Measurements from ENCODE around the gene RAD23A.
"Not testable (repeated sequence)": the region's sequence is repeated elsewhere in the genome, so short reads cannot be mapped to it uniquely, and the experiment has no call there.

Gene RAD23A

GRCh38 chr19:12955996-12956395 lies 10.3 kb downstream of the RAD23A start:
- DNase-seq, result no peak

DNA sequence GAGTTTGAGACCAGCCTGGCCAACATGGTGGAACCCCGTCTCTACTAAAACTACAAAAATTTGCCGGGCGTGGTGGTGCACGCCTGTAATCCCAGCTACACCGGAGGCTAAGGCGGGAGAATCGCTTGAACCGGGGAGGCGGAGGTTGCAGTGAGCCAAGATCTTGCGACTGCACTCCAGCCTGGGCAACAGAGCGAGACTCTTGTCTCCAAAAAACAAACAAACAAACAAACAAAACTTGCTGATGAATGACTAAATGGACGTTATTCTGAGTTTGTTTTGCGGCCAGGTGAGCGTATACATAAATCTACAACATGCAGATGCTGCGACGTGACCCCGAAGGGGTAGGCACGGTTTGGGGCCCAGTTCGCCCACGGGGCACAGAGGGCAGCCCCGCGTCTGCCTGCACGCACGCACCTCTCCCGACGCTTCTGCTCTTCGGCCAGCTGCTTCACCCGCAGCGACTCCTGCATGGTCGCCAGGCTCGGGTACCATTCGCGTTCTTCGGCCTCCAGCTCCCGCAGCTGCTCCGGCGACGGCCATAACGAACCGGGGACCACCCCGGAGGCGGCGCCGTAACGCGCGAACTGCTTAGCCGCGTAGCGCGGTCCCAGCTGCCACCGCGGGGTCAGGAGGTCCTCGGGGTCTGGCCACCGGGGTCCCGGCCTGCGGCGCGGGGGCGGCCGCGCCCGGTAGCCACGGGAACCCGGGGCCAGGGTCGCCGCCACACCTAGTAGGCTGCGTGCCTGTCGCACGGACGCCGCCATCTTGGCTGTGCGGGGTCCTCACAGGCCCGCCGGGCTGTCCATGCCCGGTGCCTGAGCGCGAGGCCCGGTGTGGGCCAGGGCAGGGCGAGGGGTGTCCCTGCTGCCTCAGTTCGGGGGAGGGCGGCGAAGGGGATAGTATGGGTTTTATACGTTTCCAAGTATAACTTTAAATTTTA lies 11.1 kb downstream of the RAD23A start, which contains the start of gene GADD45GIP1:
TSS of gene GADD45GIP1 (minus strand) at position 778 of the 943 bp plus-strand sequence. CDS start at position 767, 11 bp downstream.
- peak; percentile 56 for DNase-seq

DNA sequence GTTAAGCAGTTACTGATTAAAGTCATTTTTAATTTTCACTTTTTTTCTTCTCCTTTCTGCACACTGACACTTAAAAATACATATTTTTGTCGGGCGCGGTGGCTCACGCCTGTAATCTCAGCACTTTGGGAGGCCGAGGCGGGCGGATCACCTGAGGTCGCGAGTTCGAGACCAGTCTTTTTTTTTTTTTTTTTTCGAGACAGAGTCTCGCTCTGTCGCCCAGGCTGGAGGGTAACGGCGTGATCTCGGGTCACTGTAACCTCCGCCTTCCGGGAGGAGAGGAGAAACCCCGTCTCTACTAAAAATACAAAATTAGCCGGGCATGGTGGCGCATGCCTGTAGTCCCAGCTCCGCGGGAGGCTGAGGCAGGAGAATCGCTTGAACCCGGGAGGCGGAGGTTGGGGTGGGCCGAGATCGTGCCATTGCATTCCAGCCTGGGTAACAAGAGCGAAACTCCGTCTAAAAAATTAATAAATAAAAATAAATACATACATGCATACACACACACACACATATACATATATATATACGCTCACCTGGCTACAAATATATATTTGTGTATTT lies 11.8 kb downstream of the RAD23A start:
- DNase-seq, result not testable (repeated sequence)

GRCh38 chr19:12959481-12959880 lies 13.8 kb downstream of the RAD23A start:
- no peak for DNase-seq

- peak; percentile 72 for DNase-seq
These were observed 19.6 kb downstream of the RAD23A start for GRCh38 chr19:12965017-12965811.

DNA sequence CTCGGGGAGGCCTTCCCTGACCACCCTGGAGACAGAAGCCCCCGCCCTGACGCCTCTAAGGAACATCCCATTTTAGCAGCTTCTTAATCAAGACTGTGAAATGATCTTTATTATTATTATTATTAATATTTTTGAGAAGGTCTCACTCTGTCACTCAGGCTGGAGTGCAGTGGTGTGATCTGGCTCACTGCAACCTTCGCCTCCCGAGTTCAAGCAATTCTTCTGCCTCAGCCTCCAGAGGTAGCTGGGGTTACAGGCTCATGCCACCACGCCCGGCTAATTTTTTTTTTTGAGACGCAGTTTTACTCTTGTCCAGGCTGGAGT lies 20.1 kb downstream of the RAD23A start:
- DNase-seq, result no peak

DNA sequence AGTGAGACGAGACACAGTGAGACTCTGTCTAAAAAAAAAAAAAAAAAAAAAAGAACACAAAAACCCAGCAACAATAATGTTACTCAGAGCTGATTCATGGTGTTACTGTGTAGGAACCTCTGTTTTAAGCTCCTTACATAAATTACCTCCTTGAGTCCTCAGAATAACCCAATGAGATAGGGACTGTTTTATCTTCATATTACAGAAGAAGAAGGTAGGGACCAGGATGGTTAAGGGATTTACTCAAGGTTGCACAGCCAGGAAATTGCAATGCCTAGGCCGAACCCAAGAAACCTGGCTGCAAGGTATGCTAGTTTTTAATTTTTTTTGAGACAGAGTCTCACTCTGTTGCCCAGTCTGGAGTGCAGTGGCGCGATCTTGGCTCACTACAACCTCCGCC lies 22.2 kb downstream of the RAD23A start:
- no peak for DNase-seq

DNA sequence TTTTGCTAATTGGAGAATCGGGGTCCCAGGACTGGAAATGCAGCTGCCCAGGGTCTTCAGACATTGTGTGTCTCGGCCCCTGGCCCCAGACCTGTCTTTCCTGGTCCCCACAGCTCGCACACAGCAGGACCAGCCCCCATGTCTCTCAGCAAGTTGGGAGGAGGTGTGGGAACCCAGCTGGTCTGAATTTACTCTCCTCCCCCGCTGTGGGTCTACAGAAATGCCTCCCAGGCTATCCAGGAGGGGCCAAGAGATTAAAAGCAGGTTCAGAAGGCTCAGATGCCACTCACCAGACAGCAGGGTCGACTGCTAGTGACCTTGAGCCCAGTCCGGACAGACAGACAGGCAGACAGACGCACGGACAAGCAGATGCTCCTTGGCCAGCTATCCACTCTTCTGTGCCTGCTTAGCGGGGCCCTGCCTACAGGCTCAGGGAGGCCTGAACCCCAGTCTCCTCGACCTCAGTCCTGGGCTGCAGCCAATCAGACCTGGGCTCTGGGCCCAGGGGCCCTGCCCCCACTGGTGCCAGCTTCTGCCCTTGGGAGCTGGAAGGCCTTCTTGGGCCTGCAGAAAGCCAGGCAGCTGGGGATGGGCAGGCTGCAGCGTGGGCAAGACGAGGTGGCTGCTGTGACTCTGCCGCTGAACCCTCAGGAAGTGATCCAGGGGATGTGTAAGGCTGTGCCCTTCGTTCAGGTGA lies 23.8 kb downstream of the RAD23A start, which contains the start of gene DAND5:
TSS of gene DAND5 (plus strand) at position 285 of the 697 bp plus-strand sequence. CDS start at position 370, 85 bp downstream.
- DNase-seq, result peak; percentile 63

GRCh38 chr19:12970070-12970820 lies 24.6 kb downstream of the RAD23A start:
- no peak for DNase-seq

- no peak for DNase-seq
These were observed 27.6 kb downstream of the RAD23A start for GRCh38 chr19:12973236-12973635.

- no peak for DNase-seq
These were observed 28.9 kb downstream of the RAD23A start for GRCh38 chr19:12974301-12975220.

- DNase-seq, result no peak
These were observed 29.6 kb downstream of the RAD23A start for GRCh38 chr19:12975221-12975741.

DNA sequence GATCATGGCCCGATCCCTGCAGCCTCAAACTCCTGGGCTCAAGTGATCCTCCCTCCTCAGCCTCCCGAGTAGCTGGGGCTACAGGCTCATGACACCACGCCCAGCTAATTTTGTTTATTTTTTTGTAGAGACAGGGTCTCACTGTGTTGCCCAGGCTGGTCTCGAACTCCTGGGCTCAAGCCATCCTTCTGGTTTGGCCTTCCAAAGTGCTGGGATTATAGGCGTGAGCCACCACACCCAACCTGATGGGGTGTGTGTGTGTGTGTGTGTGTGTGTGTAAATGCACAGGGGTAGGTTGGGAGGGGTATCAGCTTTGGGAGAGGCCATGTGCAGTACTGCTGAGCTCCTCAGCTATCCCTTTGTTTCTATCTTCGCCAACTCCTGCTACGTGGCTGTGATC lies 30.4 kb downstream of the RAD23A start:
- not testable (repeated sequence) for DNase-seq

GRCh38 chr19:12979974-12980373 lies 34.3 kb downstream of the RAD23A start:
- no peak for DNase-seq

DNA sequence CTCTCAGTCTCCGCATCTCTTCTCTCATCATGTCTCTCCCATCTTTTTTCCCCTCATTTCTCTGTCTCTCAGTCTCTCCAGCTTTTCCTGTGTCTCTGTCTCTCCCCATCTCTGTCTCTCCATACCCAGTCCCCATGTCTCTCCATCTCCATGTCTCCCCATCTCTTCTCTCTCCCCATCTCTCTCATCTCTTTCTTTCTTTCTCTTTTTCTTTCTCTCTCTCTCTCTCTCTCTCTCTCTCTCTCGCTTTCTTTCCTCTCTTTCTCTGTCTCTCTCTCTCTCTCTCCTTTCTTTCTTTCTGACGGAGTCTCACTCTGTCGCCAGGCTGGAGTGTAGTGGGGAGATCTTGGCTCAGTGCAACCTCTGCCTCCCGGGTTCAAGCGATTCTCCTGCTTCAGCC lies 37.0 kb downstream of the RAD23A start:
- no peak for DNase-seq

- DNase-seq, result no peak
These were observed 37.4 kb downstream of the RAD23A start for GRCh38 chr19:12983091-12983490.

DNA sequence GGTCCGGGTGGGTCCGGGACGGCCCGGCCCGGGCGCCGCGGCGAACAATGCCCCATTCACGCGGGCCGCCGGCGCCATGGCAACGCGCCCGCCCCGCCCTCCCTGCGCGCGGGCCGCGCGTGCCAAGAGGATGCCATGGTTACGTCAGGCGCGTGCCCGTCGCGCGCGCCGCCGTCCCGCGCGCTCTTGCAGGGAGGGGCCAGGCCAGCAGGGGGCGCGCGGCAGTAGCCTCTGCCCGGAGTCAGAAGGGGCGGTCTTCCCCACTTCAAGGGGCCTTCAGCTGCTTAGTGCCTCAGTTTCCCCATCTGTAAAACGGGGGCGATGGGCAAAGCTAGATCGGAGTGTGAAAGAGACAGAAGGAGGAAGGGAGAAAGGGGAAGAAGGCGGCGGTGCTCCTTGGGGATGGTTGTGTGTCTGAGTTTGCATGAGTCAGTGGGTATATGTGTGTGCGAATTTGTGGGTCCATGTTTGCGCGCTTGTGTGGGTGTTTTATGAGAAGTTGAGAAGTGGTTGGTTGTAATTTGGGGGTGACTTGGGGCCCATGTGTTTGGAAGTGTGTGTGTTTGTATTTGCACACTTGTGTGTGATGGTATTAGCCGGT lies 38.0 kb downstream of the RAD23A start:
- peak; percentile 83 for DNase-seq

- DNase-seq, result no peak
These were observed 38.5 kb downstream of the RAD23A start for GRCh38 chr19:12984143-12984627.

GRCh38 chr19:12984683-12985048 lies 39.0 kb downstream of the RAD23A start:
- DNase-seq, result no peak

Data from midbrain (tissue), 1 donor.